Measurements from ENCODE around the gene GALNT2. TPM values are rescaled to one million over a fixed set of nuclear protein-coding genes. Genes with fewer than 3 reads are reported as not detected.

GALNT2 gene
- total RNA-seq, result 10 to 100 TPM; 47.9 to 78.6 (median 60.0) TPM

- H3K9me3 ChIP-seq, result peaks cover 0 to 5% (median 0%) of the 10 kb centered on the region in 4 donors
- no peaks in the 10 kb centered on the region for H3K36me3 ChIP-seq
- WGBS, 2 donors, result 0 to 1% methylated on average over 34 to 39 of the region's 104 CpGs
- H3K4me3 ChIP-seq, result peak within 1 kb of the TSS; percentile 64 to 84 (median 79)
- TF ChIP-seq CTCF (IDR thresholded peaks at IDR 0.05) (peak in 1 of 5 experiments; percentile 17), EP300 (IDR thresholded peaks at IDR 0.05) (peak in 1 of 2 donors; percentile 40), POLR2A (IDR thresholded peaks at IDR 0.05) (peak; percentile 85 to 86)
- H3K27me3 ChIP-seq, result no peaks in the 10 kb centered on the region
- peak within 1 kb of the TSS; percentile 70 to 94 (median 90) for H3K27ac ChIP-seq
- H3K4me1 ChIP-seq, result peaks cover 0 to 43% (median 13%) of the 10 kb centered on the region in 4 donors
- DNase-seq (ENCODE audit: low spot score in 2 of 2), result peak; percentile 63 to 79
Measured at GRCh38 chr1:230066466-230067404, at the start of gene GALNT2. GALNT2 (plus strand) TSS chr1:230067238; CDS start chr1:230067281, 43 bp downstream.

- Histone ChIP-seq H3K9me3 (no peaks in the 10 kb centered on the region), H3K4me1 (no peaks in the 10 kb centered on the region), H3K4me3 (no peak overlapping the region), H3K36me3 (no peaks in the 10 kb centered on the region), H3K27ac (no peak overlapping the region), H3K27me3 (no peaks in the 10 kb centered on the region)
- TF ChIP-seq EP300 (IDR thresholded peaks at IDR 0.05) (no peak), CTCF (IDR thresholded peaks at IDR 0.05) (no peak), POLR2A (IDR thresholded peaks at IDR 0.05) (no peak)
- WGBS, 2 donors, result 91 to 94% methylated on average over 3 of the region's 3 CpGs
- DNase-seq (ENCODE audit: low spot score in 2 of 2), result no peak
Measured at GRCh38 chr1:230020451-230020850, 46.6 kb upstream of the GALNT2 start.

- H3K36me3 ChIP-seq, result no peaks in the 10 kb centered on the region
Measured at GRCh38 chr1:230022666-230023380, 44.2 kb upstream of the GALNT2 start.

GRCh38 chr1:230025686-230026085 lies 41.4 kb upstream of the GALNT2 start:
- Histone ChIP-seq H3K36me3 (no peaks in the 10 kb centered on the region), H3K27ac (no peak overlapping the region), H3K4me3 (no peak overlapping the region), H3K4me1 (no peaks in the 10 kb centered on the region), H3K27me3 (no peaks in the 10 kb centered on the region), H3K9me3 (peaks cover 0 to 12% (median 0%) of the 10 kb centered on the region in 4 donors)
- no peak for TF ChIP-seq EP300 (IDR thresholded peaks at IDR 0.05)
- TF ChIP-seq CTCF (IDR thresholded peaks at IDR 0.05), result no peak
- no peak for TF ChIP-seq POLR2A (IDR thresholded peaks at IDR 0.05)
- no peak for DNase-seq (ENCODE audit: low spot score in 2 of 2)
- WGBS, 2 donors, result 79 to 80% methylated on average over 3 of the region's 3 CpGs

More at GRCh38 chr1:230022666-230023380, 44.2 kb upstream of the GALNT2 start:
- peaks cover 0 to 12% (median 0%) of the 10 kb centered on the region in 4 donors for H3K9me3 ChIP-seq
- DNase-seq (ENCODE audit: low spot score in 2 of 2), result no peak
- H3K4me3 ChIP-seq, result no peak overlapping the region
- TF ChIP-seq POLR2A (IDR thresholded peaks at IDR 0.05) (no peak), EP300 (IDR thresholded peaks at IDR 0.05) (no peak), CTCF (IDR thresholded peaks at IDR 0.05) (no peak)
- 70 to 76% methylated on average over 6 of the region's 6 CpGs for WGBS, 2 donors
- H3K27me3 ChIP-seq, result no peaks in the 10 kb centered on the region
- H3K27ac ChIP-seq, result no peak overlapping the region
- H3K4me1 ChIP-seq, result no peaks in the 10 kb centered on the region

All from tibial nerve (tissue), 4 donors.